RKO (cell line): ENCODE measurements around the gene FBL.

Experiments used
- DNase-seq: peaks from one replicate; pipeline ENCODE4 v3.0.0-alpha.2; 2016; ENCODE audit warnings: low spot score

The FBL gene

GRCh38 chr19:39788244-39788643 is 57.9 kb downstream of the FBL start:
- no peak for DNase-seq
